CD8-positive, alpha-beta memory T cell (primary cell): ENCODE data around the gene ADAM15. TPM values are rescaled to one million over a fixed set of nuclear protein-coding genes. Genes with fewer than 3 reads are reported as not detected.

Experiments
- CTCF ChIA-PET: fragments of 350-600 bp; sonication (Branson Sonifier 250); formaldehyde crosslinking; loops from one replicate; lab custom pipeline; 2021; ENCODE audit warnings: antibody characterized with exemption; lab: Charles Lee
- POLR2A ChIA-PET: fragments of 350-600 bp; sonication (Branson Sonifier 250); formaldehyde crosslinking; loops from one replicate; lab custom pipeline; 2021; ENCODE audit warnings: antibody characterized with exemption; lab: Charles Lee
- DNase-seq, 5 donors: peaks; one replicate each; pipeline versions ENCODE4 v3.0.0 to v3.0.0-alpha.2; 2020 to 2022; ENCODE audit warnings: mixed read lengths in 1 of 5
- H3K27ac ChIP-seq: one replicate; pipeline ENCODE4 v1.7.0; 2013; ENCODE audit warnings: low read depth, mild to moderate bottlenecking, low read length, moderate library complexity
- H3K27me3 ChIP-seq: 2 replicates; pipeline ENCODE4 v1.7.0; 2013; ENCODE audit warnings: low read length, mild to moderate bottlenecking; ENCODE audit not compliant: insufficient read depth, poor library complexity, severe bottlenecking
- H3K36me3 ChIP-seq: 2 replicates; pipeline ENCODE4 v1.7.0; 2013; ENCODE audit warnings: mild to moderate bottlenecking, low read length, moderate library complexity; ENCODE audit not compliant: insufficient read depth
- H3K4me1 ChIP-seq: 2 replicates; pipeline ENCODE4 v1.7.0; 2013; ENCODE audit warnings: mild to moderate bottlenecking, low read length, moderate library complexity; ENCODE audit not compliant: insufficient read depth
- H3K4me3 ChIP-seq: 2 replicates; pipeline ENCODE4 v1.7.0; 2013; ENCODE audit warnings: mild to moderate bottlenecking, low read length
- H3K9me3 ChIP-seq: 2 replicates; pipeline ENCODE4 v1.7.0; 2013; ENCODE audit warnings: mild to moderate bottlenecking, low read length
- H3K27ac Mint-ChIP-seq, 8 donors: one replicate each; pipeline ENCODE4 v1.8.0; 2020 to 2021; ENCODE audit warnings: mixed read lengths in 8 of 8, mild to moderate bottlenecking in 6 of 8, inconsistent platforms in 3 of 8, moderate library complexity in 3 of 8
- H3K27me3 Mint-ChIP-seq, 2 donors: one replicate each; pipeline ENCODE4 v1.8.0; 2020 to 2021; ENCODE audit warnings: mixed read lengths in 2 of 2, mild to moderate bottlenecking in 1 of 2, moderate library complexity in 1 of 2
- H3K36me3 Mint-ChIP-seq, 3 donors: one replicate each; pipeline ENCODE4 v1.8.0; 2020 to 2021; ENCODE audit warnings: mixed read lengths in 3 of 3, inconsistent platforms in 1 of 3, mild to moderate bottlenecking in 1 of 3
- H3K4me1 Mint-ChIP-seq, 3 donors: one replicate each; pipeline ENCODE4 v1.8.0; 2020 to 2021; ENCODE audit warnings: mixed read lengths in 3 of 3, inconsistent platforms in 1 of 3, mild to moderate bottlenecking in 1 of 3
- H3K4me3 Mint-ChIP-seq, 7 donors: one replicate each; pipeline ENCODE4 v1.8.0; 2020 to 2021; ENCODE audit warnings: mixed read lengths in 7 of 7, mild to moderate bottlenecking in 6 of 7, moderate library complexity in 4 of 7, inconsistent platforms in 2 of 7
- H3K9me3 Mint-ChIP-seq, 5 donors: one replicate each; pipeline ENCODE4 v1.8.0; 2020 to 2022; ENCODE audit warnings: mixed read lengths in 5 of 5, mild to moderate bottlenecking in 3 of 5, moderate library complexity in 2 of 5, inconsistent platforms in 1 of 5
- polyA plus RNA-seq: library from polyadenylated mRNA; unstranded; fragments of 300-500 nt; fragmentation: Illumina TruSeq; gene quantifications from one replicate; pipeline ENCODE4 v1.2.3, GENCODE V29; 2021
- total RNA-seq, 2 experiments: library from RNA; stranded (reverse); gene quantifications; one replicate each; pipeline ENCODE4 v1.2.3, GENCODE V29; 2021

Gene ADAM15
- total and polyA plus RNA-seq, 3 experiments from 2014 or later = 15.3 to 36.9 (median 34.5) TPM

- H3K36me3 Mint-ChIP-seq = no peaks in the 10 kb centered on the region
- H3K27me3 Mint-ChIP-seq = peaks cover 6 to 7% of the 10 kb centered on the region in 2 donors
- ChIA-PET CTCF (interaction anchor here (1.6 kb wide), 1 partner anchor 9 kb away, joined by 7 read pairs; no protein-coding TSS in a partner anchor), POLR2A (no interaction called here)
- Histone ChIP-seq H3K4me1 (no peaks in the 10 kb centered on the region), H3K4me3 (no peak overlapping the region), H3K9me3 (no peaks in the 10 kb centered on the region), H3K27me3 (no peaks in the 10 kb centered on the region), H3K36me3 (no peaks in the 10 kb centered on the region), H3K27ac (no peak overlapping the region)
- H3K4me3 Mint-ChIP-seq = no peak overlapping the region
- no peak for DNase-seq
- no peak overlapping the region for H3K27ac Mint-ChIP-seq
- H3K4me1 Mint-ChIP-seq = peaks cover 0 to 2% (median 0%) of the 10 kb centered on the region in 3 donors
- no peaks in the 10 kb centered on the region for H3K9me3 Mint-ChIP-seq
Observed at GRCh38 chr1:155026588-155026987, 24.5 kb upstream of the ADAM15 start.

- Mint-ChIP-seq H3K36me3 (no peaks in the 10 kb centered on the region), H3K27me3 (peaks cover 7 to 9% of the 10 kb centered on the region in 2 donors), H3K27ac (no peak overlapping the region), H3K4me3 (no peak overlapping the region), H3K9me3 (no peaks in the 10 kb centered on the region), H3K4me1 (no peaks in the 10 kb centered on the region)
- ChIA-PET CTCF (interaction anchor here (0.9 kb wide), 1 partner anchor 9 kb away, joined by 3 read pairs; no protein-coding TSS in a partner anchor), POLR2A (no interaction called here)
- no peaks in the 10 kb centered on the region for H3K9me3 ChIP-seq
- no peaks in the 10 kb centered on the region for H3K27me3 ChIP-seq
- DNase-seq = no peak
- no peak overlapping the region for H3K4me3 ChIP-seq
- no peaks in the 10 kb centered on the region for H3K36me3 ChIP-seq
- no peaks in the 10 kb centered on the region for H3K4me1 ChIP-seq
- H3K27ac ChIP-seq = no peak overlapping the region
Observed at GRCh38 chr1:155029513-155030242, 21.4 kb upstream of the ADAM15 start.

- Histone ChIP-seq H3K27ac (no peak overlapping the region), H3K36me3 (no peaks in the 10 kb centered on the region), H3K4me1 (no peaks in the 10 kb centered on the region), H3K9me3 (no peaks in the 10 kb centered on the region), H3K4me3 (no peak overlapping the region), H3K27me3 (no peaks in the 10 kb centered on the region)
- ChIA-PET POLR2A (no interaction called here), CTCF (interaction anchor here (0.9 kb wide), 1 partner anchor 10 kb away, joined by 3 read pairs; no protein-coding TSS in a partner anchor)
- Mint-ChIP-seq H3K27ac (no peak overlapping the region), H3K9me3 (no peaks in the 10 kb centered on the region), H3K36me3 (no peaks in the 10 kb centered on the region), H3K27me3 (peaks cover 9 to 10% of the 10 kb centered on the region in 2 donors), H3K4me1 (no peaks in the 10 kb centered on the region), H3K4me3 (no peak overlapping the region)
- no peak for DNase-seq
Observed at GRCh38 chr1:155030243-155030795, 20.8 kb upstream of the ADAM15 start.

GRCh38 chr1:155030899-155031298 lies 20.2 kb upstream of the ADAM15 start:
- POLR2A ChIA-PET = no interaction called here
- no peaks in the 10 kb centered on the region for H3K9me3 Mint-ChIP-seq
- CTCF ChIA-PET = no interaction called here
- no peaks in the 10 kb centered on the region for H3K9me3 ChIP-seq
- no peak overlapping the region for H3K27ac ChIP-seq
- no peaks in the 10 kb centered on the region for H3K36me3 Mint-ChIP-seq
- DNase-seq = no peak
- peaks cover 9 to 10% of the 10 kb centered on the region in 2 donors for H3K27me3 Mint-ChIP-seq
- no peak overlapping the region for H3K4me3 Mint-ChIP-seq
- H3K27ac Mint-ChIP-seq = no peak overlapping the region
- no peaks in the 10 kb centered on the region for H3K4me1 Mint-ChIP-seq
- H3K36me3 ChIP-seq = no peaks in the 10 kb centered on the region
- H3K27me3 ChIP-seq = no peaks in the 10 kb centered on the region
- H3K4me3 ChIP-seq = no peak overlapping the region
- H3K4me1 ChIP-seq = no peaks in the 10 kb centered on the region

GRCh38 chr1:155032886-155033285 lies 18.2 kb upstream of the ADAM15 start:
- Histone ChIP-seq H3K27me3 (no peaks in the 10 kb centered on the region), H3K9me3 (no peaks in the 10 kb centered on the region), H3K36me3 (no peaks in the 10 kb centered on the region), H3K27ac (no peak overlapping the region), H3K4me1 (no peaks in the 10 kb centered on the region), H3K4me3 (no peak overlapping the region)
- Mint-ChIP-seq H3K4me3 (no peak overlapping the region), H3K9me3 (no peaks in the 10 kb centered on the region), H3K4me1 (no peaks in the 10 kb centered on the region), H3K27ac (no peak overlapping the region), H3K36me3 (no peaks in the 10 kb centered on the region), H3K27me3 (peaks cover 10% of the 10 kb centered on the region in 2 donors)
- POLR2A ChIA-PET = no interaction called here
- CTCF ChIA-PET = interaction anchor here (1.0 to 2.6 kb wide), 3 partner anchors 12 to 15 kb away, joined by 3 to 13 read pairs (median 6); no protein-coding TSS in a partner anchor
- no peak for DNase-seq

- Mint-ChIP-seq H3K4me3 (no peak within 1 kb of the TSS), H3K27ac (no peak within 1 kb of the TSS), H3K4me1 (no peaks in the 10 kb centered on the region), H3K27me3 (peaks cover 12 to 15% of the 10 kb centered on the region in 2 donors), H3K36me3 (no peaks in the 10 kb centered on the region), H3K9me3 (no peaks in the 10 kb centered on the region)
- no peaks in the 10 kb centered on the region for H3K4me1 ChIP-seq
- no peaks in the 10 kb centered on the region for H3K9me3 ChIP-seq
- ChIA-PET CTCF (interaction anchor here (1.0 to 2.6 kb wide), 3 partner anchors 11 to 16 kb away, joined by 3 to 13 read pairs (median 6); no protein-coding TSS in a partner anchor), POLR2A (no interaction called here)
- no peak for DNase-seq
- no peaks in the 10 kb centered on the region for H3K36me3 ChIP-seq
- no peak within 1 kb of the TSS for H3K4me3 ChIP-seq
- no peaks in the 10 kb centered on the region for H3K27me3 ChIP-seq
- H3K27ac ChIP-seq = no peak within 1 kb of the TSS
Observed at GRCh38 chr1:155033524-155033923, 17.6 kb upstream of the ADAM15 start, which contains the start of the genes DCST1 and DCST2. DCST1 (plus strand) TSS chr1:155033824; CDS start chr1:155034037, 213 bp downstream. DCST2 (minus strand) TSS chr1:155033781; CDS start chr1:155033701, 80 bp downstream.

- ChIA-PET POLR2A (no interaction called here), CTCF (interaction anchor here (2.6 kb wide), 1 partner anchor 10 kb away, joined by 13 read pairs; no protein-coding TSS in a partner anchor)
- no peaks in the 10 kb centered on the region for H3K36me3 Mint-ChIP-seq
- H3K9me3 Mint-ChIP-seq = no peaks in the 10 kb centered on the region
- H3K27ac Mint-ChIP-seq = no peak overlapping the region
- peaks cover 9 to 19% of the 10 kb centered on the region in 2 donors for H3K27me3 Mint-ChIP-seq
- H3K4me1 ChIP-seq = no peaks in the 10 kb centered on the region
- no peak overlapping the region for H3K4me3 Mint-ChIP-seq
- no peaks in the 10 kb centered on the region for H3K27me3 ChIP-seq
- no peak overlapping the region for H3K27ac ChIP-seq
- H3K4me3 ChIP-seq = no peak overlapping the region
- DNase-seq = no peak
- no peaks in the 10 kb centered on the region for H3K4me1 Mint-ChIP-seq
- no peaks in the 10 kb centered on the region for H3K36me3 ChIP-seq
- no peaks in the 10 kb centered on the region for H3K9me3 ChIP-seq
Observed at GRCh38 chr1:155034318-155035208, 16.6 kb upstream of the ADAM15 start.
